ENCODE results near the gene ZBTB4. TPM values are rescaled to one million over a fixed set of nuclear protein-coding genes. Genes with fewer than 3 reads are reported as not detected.

The ZBTB4 gene
- total RNA-seq, 1 experiment from 2014 or later = 14.4 TPM

- no peaks in the 10 kb centered on the region for H3K4me1 ChIP-seq (ENCODE audit: insufficient read depth, low read length)
- no peak overlapping the region for H3K18ac ChIP-seq (ENCODE audit: insufficient read length, low read depth, low read length)
- H3K9me3 ChIP-seq (ENCODE audit: control insufficient read depth, low read depth, low read length) = no peaks in the 10 kb centered on the region
- no peaks in the 10 kb centered on the region for H3K4me1 Mint-ChIP-seq
- H4K8ac ChIP-seq (replicated peaks; ENCODE audit: insufficient read length, low read depth, low read length) = no peak overlapping the region
- no peak for DNase-seq
- no peaks in the 10 kb centered on the region for H3K27me3 Mint-ChIP-seq (ENCODE audit: low read depth)
- H3K27ac ChIP-seq (ENCODE audit: insufficient read length, low read depth, low read length) = no peak overlapping the region
- no peak overlapping the region for H2BK20ac ChIP-seq (ENCODE audit: low read depth, low read length, poor library complexity, severe bottlenecking)
- no peak overlapping the region for H2BK12ac ChIP-seq (ENCODE audit: insufficient read length, low read depth, low read length)
- no peak overlapping the region for H2BK120ac ChIP-seq (ENCODE audit: low read depth, low read length, poor library complexity, severe bottlenecking)
- no peaks in the 10 kb centered on the region for H3K79me2 ChIP-seq (ENCODE audit: insufficient read depth, low read length)
- no peak overlapping the region for H2AK5ac ChIP-seq (ENCODE audit: insufficient read length, low read length)
- no peak overlapping the region for H3K4me3 Mint-ChIP-seq
- no peak overlapping the region for H2AFZ ChIP-seq (ENCODE audit: low read length)
- H4K5ac ChIP-seq (ENCODE audit: insufficient read length, low read depth, low read length) = no peak overlapping the region
- H3K4ac ChIP-seq (ENCODE audit: low read depth, low read length) = no peak overlapping the region
- H2BK15ac ChIP-seq (ENCODE audit: low read depth, low read length) = no peak overlapping the region
- H4K91ac ChIP-seq (ENCODE audit: insufficient read length, low read depth, low read length) = no peak overlapping the region
- no CpG with 5 or more reads among the region's 11 CpGs for WGBS (ENCODE audit: extremely low coverage, insufficient read length, low lambda C conversion rate)
- H2BK5ac ChIP-seq (ENCODE audit: insufficient read length, low read length) = no peak overlapping the region
- no peaks in the 10 kb centered on the region for H3K27me3 ChIP-seq (ENCODE audit: insufficient read depth, low read length)
- no peak overlapping the region; a peak in 1 of 7 replicates for H3K27ac Mint-ChIP-seq
- H3K23me2 ChIP-seq (ENCODE audit: insufficient read length, low read depth, low read length, poor library complexity, severe bottlenecking) = no peaks in the 10 kb centered on the region
- TF ChIP-seq CTCF (conservative IDR thresholded peaks at IDR 0.05) = no peak
- no peaks in the 10 kb centered on the region for H4K20me1 ChIP-seq (ENCODE audit: control insufficient read depth, insufficient read depth, insufficient read length)
- H3T11ph ChIP-seq (ENCODE audit: low read length) = no peak overlapping the region
- H3K79me1 ChIP-seq (ENCODE audit: insufficient read depth, low read depth, low read length, poor library complexity, severe bottlenecking) = no peaks in the 10 kb centered on the region
- H3K23ac ChIP-seq (ENCODE audit: insufficient read length, low read depth, low read length) = no peak overlapping the region
- no peak overlapping the region for H3K56ac ChIP-seq (ENCODE audit: insufficient read length, low read depth, low read length)
- no peak overlapping the region for H3K14ac ChIP-seq (ENCODE audit: insufficient read depth, low read length)
- H3K36me3 Mint-ChIP-seq (ENCODE audit: insufficient read depth in 1 of 3, low read depth in 3 of 3) = peaks cover 58 to 95% (median 93%) of the 10 kb centered on the region in 3 experiments
- H3K9ac ChIP-seq (ENCODE audit: extremely low read depth, insufficient read length, low read length) = no peak overlapping the region
- no peaks in the 10 kb centered on the region for H3K9me3 Mint-ChIP-seq
- H3K4me2 ChIP-seq (ENCODE audit: insufficient read depth, insufficient read length, low read length) = no peak overlapping the region
Observed at GRCh38 chr17:7508145-7508544, 28.7 kb upstream of the ZBTB4 start.
